ENCODE data around the gene FSTL4. TPM values are rescaled to one million over a fixed set of nuclear protein-coding genes. Genes with fewer than 3 reads are reported as not detected.

FSTL4 gene
- total RNA-seq, 4 donors from 2014 or later, result 0.33 to 0.78 (median 0.34) TPM; not detected in 1

DNA sequence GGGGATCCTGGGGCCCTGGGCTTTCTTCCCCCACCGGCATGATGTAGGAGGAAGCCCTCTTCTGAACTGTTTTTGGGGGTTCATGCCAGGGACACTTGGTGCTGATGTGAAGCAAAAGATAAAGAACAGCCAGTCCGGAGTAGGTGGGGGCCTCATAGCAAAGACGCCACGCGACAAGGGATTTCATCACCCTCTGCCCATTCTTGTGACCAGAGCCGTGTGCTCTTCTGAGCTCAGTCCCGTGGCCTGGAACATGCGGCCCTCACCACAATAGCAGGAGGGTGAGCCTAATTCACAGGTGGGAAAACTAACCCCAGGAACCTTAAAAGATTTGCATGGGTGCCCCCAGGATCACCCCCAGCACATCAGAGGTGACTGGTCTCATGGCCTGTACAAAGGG is 334.6 kb downstream of the FSTL4 start:
- 96% methylated on average over 5 of the region's 8 CpGs for WGBS

DNA sequence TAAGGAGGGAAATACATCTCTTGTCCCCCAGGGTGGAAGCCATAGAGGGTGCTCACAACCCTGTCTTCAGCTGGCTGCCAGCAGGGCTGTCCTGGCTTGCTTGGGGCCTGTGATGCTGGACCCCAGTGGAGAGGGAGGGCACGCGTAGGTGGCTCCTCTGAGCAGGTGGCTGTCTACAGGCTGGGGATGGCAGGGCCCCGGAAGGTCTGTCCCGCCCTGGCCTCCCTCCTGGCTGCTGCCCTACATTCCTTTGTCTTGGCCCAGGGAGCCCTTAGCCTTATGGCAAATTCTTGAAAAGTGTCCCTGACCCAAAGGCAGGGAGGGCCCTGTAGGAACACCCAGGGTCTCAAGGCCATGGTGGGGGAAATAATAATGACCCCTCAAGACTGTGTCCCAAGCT is 336.2 kb downstream of the FSTL4 start:
- Histone ChIP-seq H3K4me1 (no peaks in the 10 kb centered on the region), H3K4me3 (no peak overlapping the region), H3K27me3 (no peaks in the 10 kb centered on the region), H3K36me3 (no peaks in the 10 kb centered on the region), H3K9me3 (no peaks in the 10 kb centered on the region), H3K27ac (replicated peaks in 1 of 4) (no peak overlapping the region)
- TF ChIP-seq POLR2A (IDR thresholded peaks at IDR 0.05; ENCODE audit: low read depth), result no peak
- TF ChIP-seq CTCF (IDR thresholded peaks at IDR 0.05), result no peak
- TF ChIP-seq POLR2AphosphoS5 (IDR thresholded peaks at IDR 0.05), result no peak
- no peak for TF ChIP-seq EP300 (IDR thresholded peaks at IDR 0.05)
- DNase-seq (ENCODE audit: extremely low spot score), result no peak
- intact Hi-C loops (cut with DNase I), result no loop called here
- 94% methylated on average over 4 of the region's 4 CpGs for WGBS

More for the DNA sequence above, 334.6 kb downstream of the FSTL4 start:
- Histone ChIP-seq H3K27ac (replicated peaks in 1 of 4) (no peak overlapping the region), H3K27me3 (no peaks in the 10 kb centered on the region), H3K4me3 (no peak overlapping the region), H3K36me3 (no peaks in the 10 kb centered on the region), H3K9me3 (no peaks in the 10 kb centered on the region), H3K4me1 (no peaks in the 10 kb centered on the region)
- no peak for DNase-seq (ENCODE audit: extremely low spot score)
- TF ChIP-seq POLR2A (IDR thresholded peaks at IDR 0.05; ENCODE audit: low read depth) (no peak), CTCF (IDR thresholded peaks at IDR 0.05) (no peak), POLR2AphosphoS5 (IDR thresholded peaks at IDR 0.05) (no peak), EP300 (IDR thresholded peaks at IDR 0.05) (no peak)
- intact Hi-C loops (cut with DNase I), result no loop called here

GRCh38 chr5:133275631-133276030 is 336.7 kb downstream of the FSTL4 start:
- H3K9me3 ChIP-seq, result no peaks in the 10 kb centered on the region
- TF ChIP-seq EP300 (IDR thresholded peaks at IDR 0.05), result no peak
- no peak for TF ChIP-seq POLR2A (IDR thresholded peaks at IDR 0.05; ENCODE audit: low read depth)
- TF ChIP-seq CTCF (IDR thresholded peaks at IDR 0.05), result no peak
- no peak for TF ChIP-seq POLR2AphosphoS5 (IDR thresholded peaks at IDR 0.05)
- H3K27me3 ChIP-seq, result no peaks in the 10 kb centered on the region
- H3K4me1 ChIP-seq, result no peaks in the 10 kb centered on the region
- no peak overlapping the region for H3K27ac ChIP-seq (replicated peaks in 1 of 4)
- 92% methylated on average over 7 of the region's 7 CpGs for WGBS
- H3K36me3 ChIP-seq, result no peaks in the 10 kb centered on the region
- no peak for DNase-seq (ENCODE audit: extremely low spot score)
- intact Hi-C loops (cut with DNase I), result no loop called here
- H3K4me3 ChIP-seq, result no peak overlapping the region

DNA sequence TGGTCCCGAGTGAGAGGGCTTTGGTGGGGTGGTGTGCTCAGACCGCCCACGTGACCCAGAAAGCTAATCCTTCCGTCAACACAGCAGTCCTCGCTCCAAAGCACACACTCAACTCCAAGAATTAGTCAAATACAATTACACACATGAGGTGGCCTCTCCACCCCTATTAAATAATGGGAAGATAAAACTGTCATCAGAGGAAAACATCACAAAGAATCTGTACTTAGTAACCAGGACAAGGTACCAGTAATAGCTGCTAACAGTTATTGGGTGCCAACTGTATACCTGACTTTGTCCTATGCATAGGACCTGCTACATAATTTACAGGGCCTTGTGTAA is 337.8 kb downstream of the FSTL4 start:
- 47% methylated on average over 5 of the region's 5 CpGs for WGBS
- no peak for DNase-seq (ENCODE audit: extremely low spot score)
- H3K9me3 ChIP-seq, result no peaks in the 10 kb centered on the region
- H3K4me1 ChIP-seq, result no peaks in the 10 kb centered on the region
- H3K27ac ChIP-seq (replicated peaks in 1 of 4), result no peak overlapping the region
- no peaks in the 10 kb centered on the region for H3K36me3 ChIP-seq
- intact Hi-C loops (cut with DNase I), result no loop called here
- TF ChIP-seq POLR2A (IDR thresholded peaks at IDR 0.05; ENCODE audit: low read depth), result no peak
- no peak overlapping the region for H3K4me3 ChIP-seq
- H3K27me3 ChIP-seq, result no peaks in the 10 kb centered on the region

- 74% methylated on average over 5 of the region's 8 CpGs for WGBS
These were observed 338.4 kb downstream of the FSTL4 start for GRCh38 chr5:133273661-133274596.

More at GRCh38 chr5:133273661-133274596, 338.4 kb downstream of the FSTL4 start:
- Histone ChIP-seq H3K4me3 (no peak overlapping the region), H3K36me3 (no peaks in the 10 kb centered on the region), H3K27me3 (no peaks in the 10 kb centered on the region), H3K9me3 (no peaks in the 10 kb centered on the region), H3K27ac (replicated peaks in 1 of 4) (no peak overlapping the region), H3K4me1 (no peaks in the 10 kb centered on the region)
- no peak for TF ChIP-seq POLR2AphosphoS5 (IDR thresholded peaks at IDR 0.05)
- TF ChIP-seq POLR2A (IDR thresholded peaks at IDR 0.05; ENCODE audit: low read depth), result no peak
- no peak for TF ChIP-seq EP300 (IDR thresholded peaks at IDR 0.05)
- no peak for TF ChIP-seq CTCF (IDR thresholded peaks at IDR 0.05)
- DNase-seq (ENCODE audit: extremely low spot score), result no peak
- intact Hi-C loops (cut with DNase I), result no loop called here
